AG09319 (cell line): ENCODE measurements around the gene SLCO2A1.

Source experiments
- DNase-seq: peaks from one replicate; pipeline ENCODE4 v3.0.0-alpha.2; 2010; ENCODE audit warnings: low read depth; ENCODE audit errors: extremely low read depth
- CTCF ChIP-seq: IDR thresholded peaks from 2 replicates; pipeline ENCODE4 v1.5.1; 2011; ENCODE audit warnings: low read depth, mild to moderate bottlenecking, inconsistent platforms, low read length, moderate library complexity

SLCO2A1 gene

GRCh38 chr3:133973249-133973980 is 56.3 kb downstream of the SLCO2A1 start:
- no peak for TF ChIP-seq CTCF
- no peak for DNase-seq

GRCh38 chr3:133972156-133972555 is 57.6 kb downstream of the SLCO2A1 start:
- TF ChIP-seq CTCF, result no peak
- no peak for DNase-seq

- TF ChIP-seq CTCF, result no peak
- DNase-seq, result no peak
Observed at GRCh38 chr3:133970916-133971315, 58.8 kb downstream of the SLCO2A1 start.

- no peak for DNase-seq
- no peak for TF ChIP-seq CTCF
Observed at GRCh38 chr3:133970339-133970738, 59.4 kb downstream of the SLCO2A1 start.

- TF ChIP-seq CTCF, result no peak
- DNase-seq, result no peak
Observed at GRCh38 chr3:133967992-133968892, 61.5 kb downstream of the SLCO2A1 start.

GRCh38 chr3:133966954-133967353 is 62.8 kb downstream of the SLCO2A1 start:
- no peak for DNase-seq
- no peak for TF ChIP-seq CTCF

- DNase-seq, result no peak
- no peak for TF ChIP-seq CTCF
Observed at GRCh38 chr3:133965906-133966305, 63.8 kb downstream of the SLCO2A1 start.
